ENCODE data around the gene CBFB.
"Not testable (repeated sequence)": the region's sequence is repeated elsewhere in the genome, so short reads cannot be mapped to it uniquely, and the experiment has no call there.

The CBFB gene

DNA sequence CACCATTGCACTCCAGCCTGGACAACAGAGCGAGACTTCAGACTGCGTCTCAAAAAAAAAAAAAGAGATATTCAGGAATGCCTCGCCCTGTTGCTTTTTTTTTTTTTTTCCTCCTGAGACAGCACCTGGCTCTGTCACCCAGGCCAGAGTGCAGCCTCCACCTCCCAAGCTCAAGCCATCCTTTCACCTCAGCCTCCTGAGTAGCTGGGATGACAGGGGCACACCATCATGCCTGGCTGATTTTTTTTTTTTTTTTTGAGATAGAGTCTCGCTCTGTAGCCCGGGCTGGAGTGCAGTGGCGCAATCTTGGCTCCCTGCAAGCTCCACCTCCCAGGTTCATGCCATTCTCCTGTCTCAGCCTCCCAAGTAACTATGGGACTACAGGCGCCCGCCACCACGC is 88.8 kb downstream of the CBFB start:
- peaks cover 9% of the 10 kb centered on the region; the same call in 1 of the 2 replicates for H4K20me1 ChIP-seq (ENCODE audit: insufficient read depth, low read length)
- TF ChIP-seq, protein P1, sequence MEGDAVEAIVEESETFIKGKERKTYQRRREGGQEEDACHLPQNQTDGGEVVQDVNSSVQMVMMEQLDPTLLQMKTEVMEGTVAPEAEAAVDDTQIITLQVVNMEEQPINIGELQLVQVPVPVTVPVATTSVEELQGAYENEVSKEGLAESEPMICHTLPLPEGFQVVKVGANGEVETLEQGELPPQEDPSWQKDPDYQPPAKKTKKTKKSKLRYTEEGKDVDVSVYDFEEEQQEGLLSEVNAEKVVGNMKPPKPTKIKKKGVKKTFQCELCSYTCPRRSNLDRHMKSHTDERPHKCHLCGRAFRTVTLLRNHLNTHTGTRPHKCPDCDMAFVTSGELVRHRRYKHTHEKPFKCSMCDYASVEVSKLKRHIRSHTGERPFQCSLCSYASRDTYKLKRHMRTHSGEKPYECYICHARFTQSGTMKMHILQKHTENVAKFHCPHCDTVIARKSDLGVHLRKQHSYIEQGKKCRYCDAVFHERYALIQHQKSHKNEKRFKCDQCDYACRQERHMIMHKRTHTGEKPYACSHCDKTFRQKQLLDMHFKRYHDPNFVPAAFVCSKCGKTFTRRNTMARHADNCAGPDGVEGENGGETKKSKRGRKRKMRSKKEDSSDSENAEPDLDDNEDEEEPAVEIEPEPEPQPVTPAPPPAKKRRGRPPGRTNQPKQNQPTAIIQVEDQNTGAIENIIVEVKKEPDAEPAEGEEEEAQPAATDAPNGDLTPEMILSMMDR (IDR thresholded peaks at IDR 0.05; ENCODE audit: low read depth, low read length) = no peak
- TF ChIP-seq EZH2phosphoT487 (IDR thresholded peaks at IDR 0.05; ENCODE audit: low read depth) = no peak
- H3K4me3 ChIP-seq (ENCODE audit: low read length) = no peak overlapping the region
- H3K36me3 ChIP-seq (replicated peaks; ENCODE audit: low read depth, low read length) = peaks cover 9% of the 10 kb centered on the region
- H3K27me3 ChIP-seq (ENCODE audit: low read depth, low read length) = no peaks in the 10 kb centered on the region
- no peaks in the 10 kb centered on the region for H3K4me1 ChIP-seq (ENCODE audit: low read length)
- no peak overlapping the region for H2AFZ ChIP-seq (ENCODE audit: low read depth, low read length)
- H3K4me2 ChIP-seq (ENCODE audit: low read length) = no peak overlapping the region
- H3K9me3 ChIP-seq (ENCODE audit: insufficient read depth, low read length) = no peaks in the 10 kb centered on the region
- no peak overlapping the region for H3K27ac ChIP-seq (ENCODE audit: low read length)
- no peak overlapping the region for H3K9ac ChIP-seq (ENCODE audit: low read length)
- peaks cover 45% of the 10 kb centered on the region for H3K79me2 ChIP-seq (ENCODE audit: low read length)

GRCh38 chr16:67120025-67120424 is 91.1 kb downstream of the CBFB start:
- H3K9ac ChIP-seq (ENCODE audit: low read length) = no peak overlapping the region
- H3K4me1 ChIP-seq (ENCODE audit: low read length) = no peaks in the 10 kb centered on the region
- peaks cover 6% of the 10 kb centered on the region; the same call in 1 of the 2 replicates for H4K20me1 ChIP-seq (ENCODE audit: insufficient read depth, low read length)
- peaks cover 11% of the 10 kb centered on the region for H3K36me3 ChIP-seq (replicated peaks; ENCODE audit: low read depth, low read length)
- no peak for TF ChIP-seq EZH2phosphoT487 (IDR thresholded peaks at IDR 0.05; ENCODE audit: low read depth)
- TF ChIP-seq, protein P1 (IDR thresholded peaks at IDR 0.05; ENCODE audit: low read depth, low read length) = no peak
- H3K79me2 ChIP-seq (ENCODE audit: low read length) = peaks cover 27% of the 10 kb centered on the region
- no peak overlapping the region for H2AFZ ChIP-seq (ENCODE audit: low read depth, low read length)
- H3K27me3 ChIP-seq (ENCODE audit: low read depth, low read length) = no peaks in the 10 kb centered on the region
- no peak overlapping the region for H3K27ac ChIP-seq (ENCODE audit: low read length)
- H3K4me2 ChIP-seq (ENCODE audit: low read length) = no peak overlapping the region
- no peaks in the 10 kb centered on the region for H3K9me3 ChIP-seq (ENCODE audit: insufficient read depth, low read length)
- H3K4me3 ChIP-seq (ENCODE audit: low read length) = no peak overlapping the region

GRCh38 chr16:67122799-67123198 is 93.8 kb downstream of the CBFB start:
- H3K4me1 ChIP-seq (ENCODE audit: low read length); H3K27me3 ChIP-seq (ENCODE audit: low read depth, low read length); H2AFZ ChIP-seq (ENCODE audit: low read depth, low read length); H3K9ac ChIP-seq (ENCODE audit: low read length); H3K27ac ChIP-seq (ENCODE audit: low read length); H3K79me2 ChIP-seq (ENCODE audit: low read length); H4K20me1 ChIP-seq (ENCODE audit: insufficient read depth, low read length); H3K4me3 ChIP-seq (ENCODE audit: low read length); H3K9me3 ChIP-seq (ENCODE audit: insufficient read depth, low read length); H3K4me2 ChIP-seq (ENCODE audit: low read length): not testable (repeated sequence)
- peaks cover 17% of the 10 kb centered on the region for H3K36me3 ChIP-seq (replicated peaks; ENCODE audit: low read depth, low read length)

DNA sequence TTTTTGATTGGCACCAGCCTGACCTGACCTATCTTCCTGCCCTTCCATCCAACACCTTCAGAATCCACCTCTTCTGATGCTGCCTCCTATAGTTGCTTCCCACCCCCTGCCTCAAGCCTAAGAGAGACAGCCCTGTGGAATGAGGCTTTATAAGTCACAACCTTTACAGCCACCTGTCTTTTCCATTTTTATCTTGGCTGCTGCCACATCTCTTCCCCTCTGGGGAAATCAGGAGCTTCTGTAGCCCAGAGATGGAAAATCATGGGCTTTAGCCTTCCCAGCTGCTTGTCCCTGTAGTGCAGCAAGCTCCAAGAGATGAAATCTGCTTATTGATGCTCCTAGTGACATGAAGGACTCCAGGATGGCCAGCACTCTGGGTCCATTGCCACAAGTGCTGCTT is 99.5 kb downstream of the CBFB start:
- H3K9me3 ChIP-seq (ENCODE audit: insufficient read depth, low read length) = no peaks in the 10 kb centered on the region
- H3K79me2 ChIP-seq (ENCODE audit: low read length) = no peaks in the 10 kb centered on the region
- no peak overlapping the region for H3K9ac ChIP-seq (ENCODE audit: low read length)
- H3K4me1 ChIP-seq (ENCODE audit: low read length) = no peaks in the 10 kb centered on the region
- no peak overlapping the region for H3K4me3 ChIP-seq (ENCODE audit: low read length)
- H4K20me1 ChIP-seq (ENCODE audit: insufficient read depth, low read length) = no peaks in the 10 kb centered on the region; the same call in 1 of the 2 replicates
- no peak overlapping the region for H3K4me2 ChIP-seq (ENCODE audit: low read length)
- TF ChIP-seq, protein P1 (IDR thresholded peaks at IDR 0.05; ENCODE audit: low read depth, low read length) = no peak
- no peak for TF ChIP-seq EZH2phosphoT487 (IDR thresholded peaks at IDR 0.05; ENCODE audit: low read depth)
- no peak overlapping the region for H2AFZ ChIP-seq (ENCODE audit: low read depth, low read length)
- H3K27ac ChIP-seq (ENCODE audit: low read length) = no peak overlapping the region
- H3K27me3 ChIP-seq (ENCODE audit: low read depth, low read length) = no peaks in the 10 kb centered on the region
- peaks cover 23% of the 10 kb centered on the region for H3K36me3 ChIP-seq (replicated peaks; ENCODE audit: low read depth, low read length)

DNA sequence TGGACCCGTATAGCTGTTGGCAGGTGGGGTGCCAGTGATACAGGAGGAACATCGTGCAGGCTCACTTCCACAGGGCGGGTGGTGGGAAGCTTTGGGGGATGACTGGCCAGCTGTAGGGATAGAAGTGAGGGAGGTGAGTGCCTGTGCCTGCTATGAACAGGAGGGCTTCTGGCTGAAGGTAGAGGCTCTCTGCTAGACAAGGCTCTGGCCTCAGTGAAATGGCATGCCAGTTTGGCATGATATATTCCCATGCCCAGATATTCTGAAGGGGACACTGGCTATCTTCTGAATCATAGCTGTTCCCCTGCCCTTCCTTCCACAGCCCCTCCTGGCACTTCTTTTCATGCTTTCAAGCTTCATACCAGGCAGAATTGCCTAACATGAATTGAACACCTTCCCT is 99.9 kb downstream of the CBFB start:
- H3K36me3 ChIP-seq (replicated peaks; ENCODE audit: low read depth, low read length) = peaks cover 23% of the 10 kb centered on the region
- H3K9ac ChIP-seq (ENCODE audit: low read length) = no peak overlapping the region
- no peaks in the 10 kb centered on the region for H3K9me3 ChIP-seq (ENCODE audit: insufficient read depth, low read length)
- no peak overlapping the region for H3K27ac ChIP-seq (ENCODE audit: low read length)
- H3K27me3 ChIP-seq (ENCODE audit: low read depth, low read length) = no peaks in the 10 kb centered on the region
- H3K4me3 ChIP-seq (ENCODE audit: low read length) = no peak overlapping the region
- H3K4me2 ChIP-seq (ENCODE audit: low read length) = no peak overlapping the region
- no peak for TF ChIP-seq EZH2phosphoT487 (IDR thresholded peaks at IDR 0.05; ENCODE audit: low read depth)
- TF ChIP-seq, protein P1 (IDR thresholded peaks at IDR 0.05; ENCODE audit: low read depth, low read length) = no peak
- H4K20me1 ChIP-seq (ENCODE audit: insufficient read depth, low read length) = no peaks in the 10 kb centered on the region; the same call in 1 of the 2 replicates
- H2AFZ ChIP-seq (ENCODE audit: low read depth, low read length) = no peak overlapping the region
- H3K79me2 ChIP-seq (ENCODE audit: low read length) = no peaks in the 10 kb centered on the region
- no peaks in the 10 kb centered on the region for H3K4me1 ChIP-seq (ENCODE audit: low read length)

Data from OCI-LY3 (cell line).